GM19240 (cell line): ENCODE results near the gene SYCE3.
"Not testable (repeated sequence)": the region's sequence is repeated elsewhere in the genome, so short reads cannot be mapped to it uniquely, and the experiment has no call there.

ENCODE experiments used
- DNase-seq: peaks from one replicate; pipeline ENCODE4 v3.0.0; 2011; ENCODE audit warnings: low spot score; ENCODE audit not compliant: insufficient read length

Gene SYCE3

GRCh38 chr22:50551160-50551752 lies 11.5 kb downstream of the SYCE3 start:
- DNase-seq: no peak

GRCh38 chr22:50550395-50550794 lies 12.3 kb downstream of the SYCE3 start:
- DNase-seq: no peak

- DNase-seq: no peak
These were observed 13.6 kb downstream of the SYCE3 start for GRCh38 chr22:50548921-50549790.

- no peak for DNase-seq
These were observed 14.4 kb downstream of the SYCE3 start for GRCh38 chr22:50548040-50548920.

GRCh38 chr22:50547263-50547985 lies 15.3 kb downstream of the SYCE3 start:
- DNase-seq: no peak

GRCh38 chr22:50546326-50547262 lies 16.1 kb downstream of the SYCE3 start:
- no peak for DNase-seq

- DNase-seq: no peak
These were observed 17.0 kb downstream of the SYCE3 start, which contains the start of gene KLHDC7B for GRCh38 chr22:50545522-50546325. KLHDC7B (plus strand) TSS chr22:50545899; CDS start chr22:50546244, 345 bp downstream.

- no peak for DNase-seq
These were observed 17.9 kb downstream of the SYCE3 start for GRCh38 chr22:50544746-50545253.

GRCh38 chr22:50544078-50544745 lies 18.5 kb downstream of the SYCE3 start:
- DNase-seq: peak; percentile 86

- DNase-seq: no peak
These were observed 20.2 kb downstream of the SYCE3 start for GRCh38 chr22:50542416-50542927.

GRCh38 chr22:50541667-50542026 lies 21.1 kb downstream of the SYCE3 start:
- DNase-seq: not testable (repeated sequence)

- DNase-seq: no peak
These were observed 22.3 kb downstream of the SYCE3 start for GRCh38 chr22:50540381-50540780.

- no peak for DNase-seq
These were observed 25.0 kb downstream of the SYCE3 start for GRCh38 chr22:50537765-50538164.

- no peak for DNase-seq
These were observed 26.5 kb downstream of the SYCE3 start for GRCh38 chr22:50536226-50536625.

- no peak for DNase-seq
These were observed 27.6 kb downstream of the SYCE3 start for GRCh38 chr22:50535113-50535512.

GRCh38 chr22:50533856-50534711 lies 28.6 kb downstream of the SYCE3 start:
- not testable (repeated sequence) for DNase-seq
